Activated B cell treated with CpG ODN at 0.5 μM for 24 hours (primary cell): ENCODE measurements around the gene AARS1. TPM values are rescaled to one million over a fixed set of nuclear protein-coding genes. Genes with fewer than 3 reads are reported as not detected.
A peak's percentile ranks its signal among the peaks of the same experiment; 100 is the strongest.
"Not testable (repeated sequence)": the region's sequence is repeated elsewhere in the genome, so short reads cannot be mapped to it uniquely, and the experiment has no call there.

Source experiments
- ATAC-seq: fragments of 200-7000 bp; cut with Tn5 transposase; one replicate; pipeline ENCODE4 v1.10.0; 2021; ENCODE audit warnings: low read depth, mild to moderate bottlenecking, moderate library complexity
- CTCF ChIA-PET: fragments of 350-600 bp; sonication (Branson Sonifier 250); formaldehyde crosslinking; loops from one replicate; lab custom pipeline; 2021; ENCODE audit warnings: antibody characterized with exemption; lab: Charles Lee
- POLR2A ChIA-PET: fragments of 350-600 bp; sonication (Branson Sonifier 250); formaldehyde crosslinking; loops from one replicate; lab custom pipeline; 2021; ENCODE audit warnings: antibody characterized with exemption; lab: Charles Lee
- DNase-seq: peaks from one replicate; pipeline ENCODE4 v3.0.0; 2022
- H3K27ac Mint-ChIP-seq: one replicate; pipeline ENCODE4 v1.8.0; 2020; ENCODE audit warnings: mixed read lengths
- H3K27me3 Mint-ChIP-seq: one replicate; pipeline ENCODE4 v1.8.0; 2021; ENCODE audit warnings: mixed read lengths
- H3K36me3 Mint-ChIP-seq: one replicate; pipeline ENCODE4 v1.8.0; 2021; ENCODE audit warnings: low read depth, mixed read lengths
- H3K4me1 Mint-ChIP-seq: one replicate; pipeline ENCODE4 v1.8.0; 2021; ENCODE audit warnings: mixed read lengths
- H3K4me3 Mint-ChIP-seq: one replicate; pipeline ENCODE4 v1.8.0; 2020; ENCODE audit warnings: mild to moderate bottlenecking, mixed read lengths
- H3K9me3 Mint-ChIP-seq: one replicate; pipeline ENCODE4 v1.8.0; 2020; ENCODE audit warnings: mixed read lengths
- intact Hi-C: fragments of 100-400 bp; cut with micrococcal nuclease; formaldehyde crosslinking; loops from one replicate; pipeline ENCODE4 v1.15.1; 2024
- total RNA-seq: library from RNA; stranded (reverse); gene quantifications from 2 replicates; pipeline ENCODE4 v1.2.3, GENCODE V29; 2022
- TF ChIP-seq, protein P1 (sequence below): fragments of 200-600 bp; IDR thresholded peaks from one replicate; pipeline ENCODE4 v1.8.0; 2022; ENCODE audit warnings: antibody characterized with exemption, mild to moderate bottlenecking

Gene AARS1
- total RNA-seq, 1 donor from 2014 or later, result 154 TPM

DNA sequence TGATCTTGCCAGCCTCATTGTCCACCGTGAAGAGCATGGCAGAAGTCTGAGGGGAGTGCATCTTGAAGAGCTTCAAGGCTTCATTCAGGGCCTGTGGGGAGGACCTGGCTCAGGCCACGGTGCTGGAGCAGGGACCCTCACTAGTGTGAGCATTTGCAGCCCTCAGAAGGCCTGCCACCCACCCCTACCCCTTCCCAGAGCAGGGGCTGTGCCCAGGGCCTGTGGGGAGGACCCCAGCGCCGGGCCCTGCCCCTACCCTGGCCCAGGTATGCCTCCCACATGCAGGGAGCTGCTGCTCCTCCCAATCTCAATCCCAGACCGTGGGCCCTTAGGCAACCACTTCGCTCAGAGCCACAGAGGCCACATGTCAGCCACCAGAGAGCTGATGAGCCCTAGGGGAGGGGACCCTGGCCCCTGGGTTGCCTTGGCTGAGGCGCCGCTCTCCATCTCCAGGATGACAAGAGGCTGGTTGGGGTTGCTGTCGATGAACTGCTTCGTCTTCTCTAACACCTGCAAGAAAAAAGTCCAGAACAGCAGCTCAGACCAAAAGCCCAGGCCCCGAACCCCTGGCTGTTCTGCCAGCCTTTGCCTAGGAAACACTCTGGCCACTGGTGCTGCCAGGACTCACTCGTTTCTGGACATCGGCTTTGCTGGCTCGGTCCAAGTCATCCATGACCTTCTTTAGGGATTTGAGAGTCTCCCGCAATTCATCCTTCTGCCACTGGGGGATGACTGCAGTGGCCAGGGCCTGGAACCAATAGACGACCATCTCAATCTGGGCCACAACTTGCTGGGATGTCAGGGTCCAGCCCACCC is 35.8 kb downstream of the AARS1 start:
- peaks cover 74% of the 10 kb centered on the region for H3K36me3 Mint-ChIP-seq
- TF ChIP-seq, protein P1, sequence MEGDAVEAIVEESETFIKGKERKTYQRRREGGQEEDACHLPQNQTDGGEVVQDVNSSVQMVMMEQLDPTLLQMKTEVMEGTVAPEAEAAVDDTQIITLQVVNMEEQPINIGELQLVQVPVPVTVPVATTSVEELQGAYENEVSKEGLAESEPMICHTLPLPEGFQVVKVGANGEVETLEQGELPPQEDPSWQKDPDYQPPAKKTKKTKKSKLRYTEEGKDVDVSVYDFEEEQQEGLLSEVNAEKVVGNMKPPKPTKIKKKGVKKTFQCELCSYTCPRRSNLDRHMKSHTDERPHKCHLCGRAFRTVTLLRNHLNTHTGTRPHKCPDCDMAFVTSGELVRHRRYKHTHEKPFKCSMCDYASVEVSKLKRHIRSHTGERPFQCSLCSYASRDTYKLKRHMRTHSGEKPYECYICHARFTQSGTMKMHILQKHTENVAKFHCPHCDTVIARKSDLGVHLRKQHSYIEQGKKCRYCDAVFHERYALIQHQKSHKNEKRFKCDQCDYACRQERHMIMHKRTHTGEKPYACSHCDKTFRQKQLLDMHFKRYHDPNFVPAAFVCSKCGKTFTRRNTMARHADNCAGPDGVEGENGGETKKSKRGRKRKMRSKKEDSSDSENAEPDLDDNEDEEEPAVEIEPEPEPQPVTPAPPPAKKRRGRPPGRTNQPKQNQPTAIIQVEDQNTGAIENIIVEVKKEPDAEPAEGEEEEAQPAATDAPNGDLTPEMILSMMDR, result no peak
- POLR2A ChIA-PET, result interaction anchor here (0.6 kb wide), 1 partner anchor 136 kb away, joined by 4 read pairs; no protein-coding TSS in a partner anchor

DNA sequence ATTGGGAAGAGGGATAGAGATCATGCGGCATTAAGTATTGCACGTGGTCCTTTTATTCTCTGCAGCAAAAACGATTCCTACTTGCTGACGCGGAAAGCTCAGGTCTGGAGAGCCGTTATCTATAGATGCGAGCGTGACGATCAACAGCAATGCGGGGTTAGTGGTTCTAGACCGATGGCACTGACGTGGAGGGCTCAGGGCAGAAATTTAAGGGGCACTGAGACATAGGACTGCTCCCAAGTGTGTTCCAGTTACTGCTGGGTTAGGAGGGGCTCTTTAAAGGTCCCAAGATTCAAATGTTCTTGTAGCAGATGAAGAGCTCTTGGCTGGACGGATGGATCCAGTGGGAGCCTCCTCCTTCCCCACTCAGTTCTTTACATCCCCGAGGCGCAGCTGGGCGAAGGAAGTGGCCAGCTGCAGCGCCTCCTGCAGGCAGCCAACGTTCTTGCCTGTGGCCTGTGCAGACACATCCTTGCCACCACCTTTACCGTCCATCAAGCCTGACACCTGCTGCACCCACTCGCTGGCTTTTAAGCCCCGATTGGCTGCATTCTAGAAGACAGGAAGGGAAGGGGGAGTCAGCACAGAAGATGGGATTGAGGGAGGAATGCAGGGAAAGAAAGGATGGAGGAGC is 36.8 kb downstream of the AARS1 start:
- no peak for ATAC-seq
- intact Hi-C loops, result loop anchor here (2.0 to 10.0 kb wide), 2 partner anchors 14 to 88 kb away; no protein-coding TSS in a partner anchor
- no peak for DNase-seq

More for the DNA sequence above, 35.8 kb downstream of the AARS1 start:
- DNase-seq (no peak), ATAC-seq (no peak)
- no peak overlapping the region for H3K4me3 Mint-ChIP-seq
- CTCF ChIA-PET, result no interaction called here
- no peak overlapping the region for H3K27ac Mint-ChIP-seq
- H3K4me1 Mint-ChIP-seq, result peaks cover 18% of the 10 kb centered on the region
- no peaks in the 10 kb centered on the region for H3K9me3 Mint-ChIP-seq
- H3K27me3 Mint-ChIP-seq, result no peaks in the 10 kb centered on the region
- intact Hi-C loops, result loop anchor here (2.0 to 10.0 kb wide), 2 partner anchors 15 to 89 kb away; no protein-coding TSS in a partner anchor

DNA sequence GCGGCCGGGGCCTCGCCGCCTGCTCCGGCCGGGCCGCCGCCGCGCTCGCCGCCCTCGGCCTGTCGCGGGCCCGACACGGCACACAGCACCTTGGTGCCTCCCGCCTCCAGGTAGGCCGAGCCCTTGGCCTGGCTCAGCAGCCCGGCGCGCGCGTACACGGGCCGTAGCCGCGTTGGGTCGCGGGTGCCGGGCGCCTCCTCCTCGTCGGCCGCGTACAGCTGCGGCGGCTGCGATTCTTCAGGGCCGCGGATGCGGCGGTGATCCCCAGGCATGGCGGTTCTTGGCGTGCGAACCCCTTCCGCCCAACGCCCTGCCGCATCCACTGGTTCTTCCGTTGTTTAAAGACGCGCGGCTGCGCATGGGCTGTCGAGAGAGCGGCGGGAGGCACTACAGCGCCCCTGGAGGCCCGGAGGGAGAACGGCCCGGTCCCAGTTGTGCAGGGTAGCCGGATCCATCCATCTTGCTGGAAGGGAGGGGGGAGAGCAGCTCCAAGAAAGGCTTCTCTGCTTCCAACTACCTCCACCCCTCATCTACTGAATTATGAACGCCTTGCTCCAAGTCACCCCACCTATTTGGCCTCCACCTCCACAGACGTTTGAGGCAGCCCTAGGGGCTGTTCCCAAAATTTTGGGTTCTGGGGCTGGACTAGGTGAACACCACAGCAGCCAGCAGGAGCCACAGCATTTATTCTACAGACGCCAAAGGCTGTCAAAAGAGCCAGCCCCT is 37.5 kb downstream of the AARS1 start, which contains the start of gene EXOSC6:
Gene EXOSC6, minus strand, starts transcription at position 312 of the 726 bp plus-strand sequence. Its CDS starts 40 bp downstream, at position 272.
- Mint-ChIP-seq H3K27me3 (no peaks in the 10 kb centered on the region), H3K27ac (peak within 1 kb of the TSS; percentile 94), H3K36me3 (peaks cover 61% of the 10 kb centered on the region), H3K9me3 (no peaks in the 10 kb centered on the region), H3K4me1 (peaks cover 24% of the 10 kb centered on the region), H3K4me3 (peak within 1 kb of the TSS; percentile 89)
- CTCF ChIA-PET, result interaction anchor here (1.2 kb wide), 2 partner anchors 17 to 93 kb away, joined by 3 to 5 read pairs; no protein-coding TSS in a partner anchor
- POLR2A ChIA-PET, result interaction anchor here (0.6 to 2.9 kb wide), 9 partner anchors 14 to 273 kb away, joined by 3 to 37 read pairs (median 5); partner anchors contain the start of genes AARS1, DDX19A and DDX19B
- TF ChIP-seq, protein P1, result peak; percentile 88
- peak; percentile 87 for DNase-seq
- ATAC-seq, result peak; percentile 96
- intact Hi-C loops, result loop anchor here (1.0 to 10.0 kb wide), 5 partner anchors 13 to 272 kb away; partner anchors contain the start of genes AARS1, COG4, DDX19A and SF3B3

More for the DNA sequence above, 36.8 kb downstream of the AARS1 start:
- peaks cover 24% of the 10 kb centered on the region for H3K4me1 Mint-ChIP-seq
- H3K9me3 Mint-ChIP-seq, result no peaks in the 10 kb centered on the region
- TF ChIP-seq, protein P1, result no peak
- peak overlapping the region; percentile 94 for H3K27ac Mint-ChIP-seq
- peaks cover 68% of the 10 kb centered on the region for H3K36me3 Mint-ChIP-seq
- ChIA-PET POLR2A (interaction anchor here (0.6 to 2.9 kb wide), 8 partner anchors 15 to 272 kb away, joined by 3 to 37 read pairs (median 5); partner anchors contain the start of genes AARS1, DDX19A and DDX19B), CTCF (interaction anchor here (1.2 kb wide), 2 partner anchors 16 to 94 kb away, joined by 3 to 5 read pairs; no protein-coding TSS in a partner anchor)
- peak overlapping the region; percentile 89 for H3K4me3 Mint-ChIP-seq
- H3K27me3 Mint-ChIP-seq, result no peaks in the 10 kb centered on the region

DNA sequence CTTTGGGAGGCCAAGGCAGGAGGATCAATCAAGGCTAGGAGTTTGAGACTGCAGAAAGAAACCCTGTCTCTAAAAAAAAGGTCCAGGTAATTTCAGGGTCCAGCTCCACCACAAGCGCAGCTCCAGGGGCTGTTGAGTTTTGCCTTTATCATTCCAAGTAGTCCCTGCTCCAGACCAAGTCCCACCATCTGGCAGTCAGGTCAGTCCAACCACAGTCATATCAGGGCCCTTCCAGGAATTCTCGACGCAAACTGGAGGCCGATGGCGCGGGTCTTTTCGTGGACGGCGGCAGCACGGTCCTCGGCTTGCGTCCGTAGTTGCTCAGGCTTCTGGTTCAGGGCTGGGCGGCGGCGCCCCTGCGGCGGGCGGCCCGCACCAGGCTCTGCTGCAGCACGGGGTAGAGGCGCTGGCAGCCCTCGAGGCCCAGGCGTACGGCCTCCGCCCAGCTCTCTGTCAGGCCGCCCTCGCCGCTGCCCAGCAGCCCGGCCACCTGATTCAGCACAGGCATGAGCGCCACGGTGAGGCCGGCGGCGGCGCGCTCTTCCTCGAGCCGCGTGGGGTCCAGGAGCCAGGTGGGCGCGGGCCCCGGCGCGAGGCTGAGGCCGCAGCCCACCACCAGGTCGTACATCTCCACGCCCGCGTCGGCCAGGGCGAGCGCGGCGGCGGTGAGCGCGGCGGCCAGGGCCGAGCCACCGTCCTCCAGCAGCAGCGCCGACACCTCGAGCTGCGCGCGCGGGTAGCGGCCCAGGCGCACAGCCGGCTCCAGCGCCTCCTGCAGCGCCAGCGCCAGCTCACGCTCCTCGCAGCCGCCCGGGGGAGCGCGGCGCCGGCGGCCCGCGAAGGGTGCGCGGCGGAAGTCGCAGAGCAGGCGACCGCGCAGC is 38.3 kb downstream of the AARS1 start:
- Mint-ChIP-seq H3K9me3 (no peaks in the 10 kb centered on the region), H3K27me3 (no peaks in the 10 kb centered on the region), H3K4me3 (peak overlapping the region; percentile 80), H3K27ac (peak overlapping the region; percentile 71), H3K4me1 (peaks cover 26% of the 10 kb centered on the region), H3K36me3 (peaks cover 56% of the 10 kb centered on the region)
- intact Hi-C loops, result loop anchor here (1.0 to 10.0 kb wide), 4 partner anchors 38 to 272 kb away; partner anchors contain the start of genes AARS1, COG4, DDX19A and SF3B3
- CTCF ChIA-PET, result interaction anchor here (1.2 kb wide), 1 partner anchor 17 kb away, joined by 3 read pairs; no protein-coding TSS in a partner anchor
- POLR2A ChIA-PET, result interaction anchor here (0.6 to 2.9 kb wide), 8 partner anchors 13 to 274 kb away, joined by 3 to 37 read pairs (median 5); partner anchors contain the start of genes AARS1, DDX19A and DDX19B
- DNase-seq, result no peak
- TF ChIP-seq, protein P1, result no peak
- peak; percentile 49 for ATAC-seq

DNA sequence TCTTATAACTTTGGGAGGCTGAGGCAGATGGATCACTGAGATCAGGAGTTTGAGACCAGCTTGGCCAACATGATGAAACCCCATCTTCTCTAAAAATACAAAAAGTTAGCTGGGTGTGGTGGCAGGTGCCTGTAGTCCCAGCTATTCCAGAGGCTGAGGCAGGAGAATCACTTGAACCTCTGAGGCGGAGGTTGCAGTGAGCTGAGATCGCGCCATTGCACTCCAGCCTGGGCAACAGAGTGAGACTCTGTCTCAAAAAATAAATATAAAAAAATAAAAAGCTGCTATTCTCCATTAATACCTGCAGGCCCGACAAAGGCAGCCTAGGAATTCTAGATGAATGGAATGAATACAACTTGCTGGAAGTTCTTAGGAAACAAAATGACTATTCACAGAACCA is 39.6 kb downstream of the AARS1 start:
- intact Hi-C loops, result loop anchor here (2.0 to 10.0 kb wide), 2 partner anchors 39 to 85 kb away; partner anchors contain the start of gene AARS1
- DNase-seq, CTCF ChIA-PET, ATAC-seq, H3K9me3 Mint-ChIP-seq, H3K27ac Mint-ChIP-seq, H3K27me3 Mint-ChIP-seq: not testable (repeated sequence)
- Mint-ChIP-seq H3K4me1 (peaks cover 26% of the 10 kb centered on the region), H3K36me3 (peaks cover 43% of the 10 kb centered on the region), H3K4me3 (peak overlapping the region; percentile 57)
- POLR2A ChIA-PET, result interaction anchor here (0.5 kb wide), 1 partner anchor 868 kb away, joined by 3 read pairs; no protein-coding TSS in a partner anchor

DNA sequence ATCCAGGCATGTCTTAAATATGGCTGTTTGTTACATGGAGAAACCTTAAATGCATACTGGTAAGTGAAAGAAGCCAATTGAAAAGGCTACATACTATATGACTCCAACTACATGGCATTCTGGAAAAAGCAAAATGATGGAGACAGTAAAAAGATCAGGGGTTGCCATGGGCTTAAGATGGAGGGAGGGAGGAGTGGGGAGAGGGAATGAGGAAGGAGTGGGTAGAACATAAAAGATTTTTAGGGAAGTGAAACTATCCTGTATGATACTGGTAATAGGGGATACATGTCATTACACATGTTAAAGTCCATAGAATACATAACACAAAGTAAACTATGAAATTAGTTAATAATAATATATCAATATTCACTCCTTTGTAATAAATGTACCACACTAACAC is 50.5 kb downstream of the AARS1 start:
- CTCF ChIA-PET, H3K27me3 Mint-ChIP-seq, H3K27ac Mint-ChIP-seq, H3K9me3 Mint-ChIP-seq, POLR2A ChIA-PET, H3K4me1 Mint-ChIP-seq, ATAC-seq, DNase-seq, H3K4me3 Mint-ChIP-seq: not testable (repeated sequence)
- H3K36me3 Mint-ChIP-seq, result peaks cover 26% of the 10 kb centered on the region
- intact Hi-C loops, result loop anchor here (2.0 kb wide), 1 partner anchor 14 kb away; no protein-coding TSS in a partner anchor
